Gastrocnemius medialis (tissue), 4 donors: ENCODE results near the gene ADARB2. TPM values are rescaled to one million over a fixed set of nuclear protein-coding genes. Genes with fewer than 3 reads are reported as not detected.

Source experiments
- ATAC-seq, 2 donors: fragments of 150-250 bp; one replicate each; pipeline ENCODE4 v1.9.1; 2016
- DNase-seq, 2 donors: peaks; one replicate each; pipeline ENCODE4 v3.0.0-alpha.2; 2019
- H3K27ac ChIP-seq, 4 donors: fragments of 200-600 bp; sonication (generic); 1 replicate in 1 of 4; 2 replicates in 3 of 4; pipeline ENCODE4 v1.5.1; 2016 to 2018; ENCODE audit warnings: mild to moderate bottlenecking in 2 of 4, moderate library complexity in 1 of 4
- H3K27me3 ChIP-seq, 3 donors: fragments of 200-600 bp; sonication (generic) in 2 of 3; 1 replicate in 1 of 3; 2 replicates in 2 of 3; pipeline versions ENCODE4 v1.5.1 to v1.6.0; 2016 to 2019; ENCODE audit warnings: mild to moderate bottlenecking in 1 of 3, moderate library complexity in 1 of 3
- H3K36me3 ChIP-seq, 2 donors: fragments of 200-600 bp; sonication (generic) in 1 of 2; one replicate each; pipeline ENCODE4 v1.5.1; 2017 to 2018
- H3K4me1 ChIP-seq, 2 donors: fragments of 200-600 bp; sonication (generic) in 1 of 2; one replicate each; pipeline ENCODE4 v1.5.1; 2016 to 2017; ENCODE audit warnings: mild to moderate bottlenecking in 2 of 2
- H3K4me3 ChIP-seq, 4 donors: fragments of 200-600 bp; sonication (generic) in 3 of 4; 1 replicate in 1 of 4; 2 replicates in 3 of 4; pipeline ENCODE4 v1.5.1; 2016 to 2019; ENCODE audit warnings: mild to moderate bottlenecking in 2 of 4
- H3K9me3 ChIP-seq, 3 donors: fragments of 200-600 bp; sonication (generic) in 2 of 3; 1 replicate in 1 of 3; 2 replicates in 2 of 3; pipeline ENCODE4 v1.5.1; 2016 to 2019
- POLR2A ChIP-seq, 2 donors: fragments of 450-650 bp; IDR thresholded peaks; one replicate each; pipeline ENCODE4 v1.6.1; 2017; ENCODE audit warnings: antibody characterized with exemption in 2 of 2, mild to moderate bottlenecking in 2 of 2, moderate library complexity in 2 of 2
- in situ Hi-C, 4 donors: fragments of 200-750 bp; cut with MboI; loops; one replicate each; pipeline versions ENCODE4 v1.15.0 to v1.8.0; 2017; ENCODE audit warnings: low sequenced_read_pairs in 4 of 4
- intact Hi-C: fragments of 100-400 bp; cut with DNase I; formaldehyde crosslinking; loops from one replicate; pipeline ENCODE4 v1.15.1; 2023; ENCODE audit warnings: low total_unique reads
- total RNA-seq, 4 donors: library from RNA; depleted of rRNA; stranded (reverse); fragments of >200 nt; gene quantifications; one replicate each; pipeline versions ENCODE4 v1.1.0 to v1.2.3, GENCODE V29; 2016
- TF ChIP-seq, protein P1 (sequence below), 5 experiments: fragments of 450-650 bp in 3 of 5; fragments of 200-600 bp in 2 of 5; sonication (generic) in 2 of 5; IDR thresholded peaks in 4 of 5; conservative IDR thresholded peaks in 1 of 5; 1 replicate in 4 of 5; 2 replicates in 1 of 5; pipeline ENCODE4 v1.5.1; 2016 to 2019; ENCODE audit warnings: antibody characterized with exemption in 5 of 5, mild to moderate bottlenecking in 3 of 5, moderate library complexity in 3 of 5

Gene ADARB2
- total RNA-seq, 4 donors from 2014 or later: 0.07 to 0.87 (median 0.10) TPM

DNA sequence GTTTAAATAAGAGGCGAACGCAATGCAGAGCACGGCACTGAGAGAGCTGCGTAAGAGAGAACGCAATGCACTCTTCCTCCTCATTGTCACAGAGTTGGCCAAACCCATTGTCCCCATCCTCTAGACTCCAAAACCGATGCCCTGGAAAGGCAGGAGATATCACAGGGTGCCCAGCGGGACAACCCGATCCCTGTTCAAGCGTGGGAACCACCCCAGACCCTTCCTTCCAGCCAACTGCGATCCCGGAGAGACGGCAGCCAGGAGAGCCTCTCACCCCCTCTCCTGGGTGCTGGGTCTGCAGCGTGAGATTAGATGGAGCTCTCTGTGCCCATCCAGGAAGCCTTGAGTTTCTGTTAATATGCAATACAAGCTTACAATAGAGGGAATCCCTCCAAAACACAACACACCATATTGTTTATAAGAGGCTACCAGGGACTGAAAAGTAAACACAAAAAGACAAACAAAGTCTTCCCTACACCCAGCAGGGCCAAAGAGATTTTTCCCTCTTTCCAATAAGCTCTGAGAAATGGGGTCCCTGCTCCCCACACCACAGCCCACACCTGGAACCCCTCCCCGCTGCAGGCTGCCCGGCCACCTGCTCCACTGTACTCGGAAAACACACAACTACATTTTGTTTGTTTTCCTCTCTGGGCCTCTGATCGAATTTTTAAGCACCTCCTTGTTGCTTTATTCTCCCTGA lies 187.6 kb downstream of the ADARB2 start:
- in situ Hi-C loops: no loop called here
- Histone ChIP-seq H3K36me3 (no peaks in the 10 kb centered on the region), H3K4me1 (no peaks in the 10 kb centered on the region), H3K27ac (no peak overlapping the region), H3K27me3 (peaks cover 2 to 4% (median 3%) of the 10 kb centered on the region in 3 donors), H3K4me3 (no peak overlapping the region), H3K9me3 (no peaks in the 10 kb centered on the region)
- TF ChIP-seq, protein P1, sequence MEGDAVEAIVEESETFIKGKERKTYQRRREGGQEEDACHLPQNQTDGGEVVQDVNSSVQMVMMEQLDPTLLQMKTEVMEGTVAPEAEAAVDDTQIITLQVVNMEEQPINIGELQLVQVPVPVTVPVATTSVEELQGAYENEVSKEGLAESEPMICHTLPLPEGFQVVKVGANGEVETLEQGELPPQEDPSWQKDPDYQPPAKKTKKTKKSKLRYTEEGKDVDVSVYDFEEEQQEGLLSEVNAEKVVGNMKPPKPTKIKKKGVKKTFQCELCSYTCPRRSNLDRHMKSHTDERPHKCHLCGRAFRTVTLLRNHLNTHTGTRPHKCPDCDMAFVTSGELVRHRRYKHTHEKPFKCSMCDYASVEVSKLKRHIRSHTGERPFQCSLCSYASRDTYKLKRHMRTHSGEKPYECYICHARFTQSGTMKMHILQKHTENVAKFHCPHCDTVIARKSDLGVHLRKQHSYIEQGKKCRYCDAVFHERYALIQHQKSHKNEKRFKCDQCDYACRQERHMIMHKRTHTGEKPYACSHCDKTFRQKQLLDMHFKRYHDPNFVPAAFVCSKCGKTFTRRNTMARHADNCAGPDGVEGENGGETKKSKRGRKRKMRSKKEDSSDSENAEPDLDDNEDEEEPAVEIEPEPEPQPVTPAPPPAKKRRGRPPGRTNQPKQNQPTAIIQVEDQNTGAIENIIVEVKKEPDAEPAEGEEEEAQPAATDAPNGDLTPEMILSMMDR (IDR thresholded peaks at IDR 0.05 in 4 of 5, conservative IDR thresholded peaks at IDR 0.05 in 1 of 5): no peak
- TF ChIP-seq POLR2A (IDR thresholded peaks at IDR 0.05): no peak
- DNase-seq (no peak), ATAC-seq (no peak)
- intact Hi-C loops: no loop called here

GRCh38 chr10:1548596-1548995 lies 188.7 kb downstream of the ADARB2 start:
- H3K27me3 ChIP-seq: peaks cover 0 to 4% (median 2%) of the 10 kb centered on the region in 3 donors
- DNase-seq (no peak), ATAC-seq (no peak)
- intact Hi-C loops (no loop called here), in situ Hi-C loops (no loop called here)
- no peak overlapping the region for H3K4me3 ChIP-seq
- H3K9me3 ChIP-seq: no peaks in the 10 kb centered on the region
- no peaks in the 10 kb centered on the region for H3K4me1 ChIP-seq
- TF ChIP-seq, protein P1 (IDR thresholded peaks at IDR 0.05 in 4 of 5, conservative IDR thresholded peaks at IDR 0.05 in 1 of 5): no peak
- no peaks in the 10 kb centered on the region for H3K36me3 ChIP-seq
- no peak overlapping the region for H3K27ac ChIP-seq

DNA sequence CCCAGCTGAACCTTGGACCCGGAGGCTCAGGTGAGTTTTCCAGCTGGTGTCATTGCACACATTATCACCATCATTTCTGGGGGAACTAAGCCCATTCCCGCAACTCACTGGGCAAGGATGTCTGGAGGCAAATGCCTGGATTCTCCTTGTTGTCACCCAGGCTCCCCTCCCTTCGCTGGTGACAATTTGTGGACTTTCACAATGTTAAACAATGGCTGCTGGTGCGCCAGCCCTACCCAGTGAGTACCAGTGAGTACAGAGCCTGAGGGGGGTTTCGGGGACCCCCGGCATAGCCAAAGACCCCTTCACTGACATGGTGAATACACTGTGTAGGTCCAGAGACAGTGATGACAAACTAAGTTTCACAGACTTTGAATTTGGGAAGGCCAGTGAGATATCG lies 189.2 kb downstream of the ADARB2 start:
- in situ Hi-C loops: no loop called here
- no peak for DNase-seq
- H3K36me3 ChIP-seq: no peaks in the 10 kb centered on the region
- H3K27me3 ChIP-seq: peaks cover 0 to 4% (median 2%) of the 10 kb centered on the region in 3 donors
- H3K4me1 ChIP-seq: no peaks in the 10 kb centered on the region
- no peaks in the 10 kb centered on the region for H3K9me3 ChIP-seq
- no peak for ATAC-seq
- intact Hi-C loops: no loop called here
- H3K27ac ChIP-seq: no peak overlapping the region
- H3K4me3 ChIP-seq: no peak overlapping the region
- TF ChIP-seq POLR2A (IDR thresholded peaks at IDR 0.05): no peak
- TF ChIP-seq, protein P1 (IDR thresholded peaks at IDR 0.05 in 4 of 5, conservative IDR thresholded peaks at IDR 0.05 in 1 of 5): no peak

DNA sequence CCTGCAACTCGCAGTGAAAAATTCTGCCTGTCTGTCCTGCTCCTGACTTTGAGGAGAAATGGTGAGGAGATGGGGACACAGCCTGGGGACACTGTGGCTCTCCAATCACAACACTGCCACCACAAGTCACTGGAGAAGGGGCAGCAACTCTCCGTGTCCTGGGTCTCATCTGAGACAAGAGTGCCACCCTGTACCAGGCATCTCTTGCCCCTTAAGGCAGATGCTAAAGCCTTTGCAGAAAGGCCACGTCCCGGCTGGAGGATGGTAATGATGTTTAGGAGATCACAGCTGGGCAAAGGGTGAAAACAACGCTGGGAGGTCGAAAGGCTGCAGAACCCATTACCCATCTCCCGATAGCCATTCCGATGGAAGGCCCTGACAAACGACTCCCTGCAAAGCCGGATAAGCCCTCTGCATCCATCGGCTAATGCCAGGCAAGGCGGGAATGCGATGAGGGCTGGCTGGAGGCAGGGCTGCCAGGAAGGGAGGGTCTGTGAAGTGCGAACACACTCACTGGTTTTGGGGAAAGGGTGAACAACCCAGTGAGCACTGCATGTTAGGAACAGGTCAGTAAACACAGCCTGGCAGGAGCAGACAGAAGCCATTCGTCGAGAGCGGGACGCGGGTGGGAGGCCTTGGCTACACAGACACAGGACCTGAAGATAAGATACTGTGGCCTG lies 190.8 kb downstream of the ADARB2 start:
- H3K4me3 ChIP-seq: no peak overlapping the region
- peaks cover 0 to 4% (median 2%) of the 10 kb centered on the region in 3 donors for H3K27me3 ChIP-seq
- intact Hi-C loops (no loop called here), in situ Hi-C loops (no loop called here)
- H3K4me1 ChIP-seq: no peaks in the 10 kb centered on the region
- no peak for ATAC-seq
- DNase-seq: no peak
- TF ChIP-seq POLR2A (IDR thresholded peaks at IDR 0.05): no peak
- TF ChIP-seq, protein P1 (IDR thresholded peaks at IDR 0.05 in 4 of 5, conservative IDR thresholded peaks at IDR 0.05 in 1 of 5): no peak
- no peaks in the 10 kb centered on the region for H3K36me3 ChIP-seq
- H3K9me3 ChIP-seq: no peaks in the 10 kb centered on the region
- no peak overlapping the region for H3K27ac ChIP-seq
